HEK293 (cell line): ENCODE data around the gene ILKAP.

Experiments
- YY1 ChIP-seq: fragments of 450-650 bp; formaldehyde crosslinking; IDR thresholded peaks from 2 replicates; pipeline ENCODE4 v1.5.1; 2018; ENCODE audit warnings: missing biosample characterization, missing genetic modification characterization
- ZNF114 ChIP-seq: fragments of 450-650 bp; formaldehyde crosslinking; IDR thresholded peaks from 2 replicates; pipeline ENCODE4 v1.5.0; 2017; ENCODE audit warnings: missing biosample characterization, missing genetic modification characterization

DNA sequence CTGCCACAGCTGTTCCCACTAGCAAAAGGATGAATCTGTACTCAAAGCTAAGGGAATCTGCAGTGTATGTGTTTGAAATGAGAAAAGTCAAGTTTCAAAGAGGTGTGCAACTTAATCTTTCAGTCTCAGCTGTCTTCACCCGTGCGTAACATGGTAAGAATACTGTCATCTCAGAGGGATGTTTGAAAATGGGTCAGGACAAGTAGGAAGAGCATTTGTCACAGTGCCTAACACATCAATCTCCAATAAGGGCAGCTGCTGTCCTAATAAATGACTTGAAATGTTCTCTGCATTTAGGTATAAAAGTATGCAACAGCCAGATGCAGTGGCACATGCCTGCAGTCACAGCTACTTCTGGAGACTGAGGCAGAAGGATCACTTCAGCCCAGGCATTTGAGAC is 13.1 kb downstream of the ILKAP start:
- TF ChIP-seq ZNF114 (no peak), YY1 (tag by site-specific recombination) (no peak)
